GM12878 (cell line): ENCODE results near the gene GREB1. TPM values are rescaled to one million over a fixed set of nuclear protein-coding genes. Genes with fewer than 3 reads are reported as not detected.

ENCODE experiments used
- EED ChIP-seq: sonication (generic); IDR thresholded peaks from 2 replicates; pipeline ENCODE4 v1.6.1; 2016; ENCODE audit warnings: antibody characterized with exemption, low read depth
- HCFC1 ChIP-seq: fragments of 150-350 bp; IDR thresholded peaks from 2 replicates; pipeline ENCODE4 v1.6.1; 2014; ENCODE audit warnings: low read length
- PAX5 ChIP-seq: IDR thresholded peaks from 2 replicates; pipeline ENCODE4 v1.6.1; 2011; ENCODE audit warnings: low read depth, low read length, borderline replicate concordance
- TCF3 ChIP-seq: IDR thresholded peaks from 2 replicates; pipeline ENCODE4 v1.6.1; 2012; ENCODE audit warnings: low read depth, mild to moderate bottlenecking, low read length, borderline replicate concordance; ENCODE audit not compliant: insufficient read depth
- ZNF274 ChIP-seq: IDR thresholded peaks from one replicate; pipeline ENCODE4 v1.8.0; 2011; ENCODE audit not compliant: insufficient read length, insufficient read depth
- ZNF592 ChIP-seq: fragments of 450-650 bp; IDR thresholded peaks from 2 replicates; pipeline ENCODE4 v1.6.1; 2017; ENCODE audit warnings: mild to moderate bottlenecking, moderate library complexity
- ZNF622 ChIP-seq: fragments of 450-650 bp; IDR thresholded peaks from 2 replicates; pipeline ENCODE4 v1.6.1; 2017; ENCODE audit warnings: mild to moderate bottlenecking, inconsistent platforms
- polyA plus RNA-seq, 11 experiments: library from polyadenylated mRNA; depleted of rRNA in 4 of 11; unstranded in 6 of 11; stranded (reverse) in 5 of 11; fragments of >200 nt; fragmentation: Nextera tagmentation in 4 of 11; fragmentation: Illumina TruSeq in 1 of 11; extraction: Ambion mirVana in 4 of 11; extraction: Trizol in 1 of 11; gene quantifications; 1 replicate in 1 of 11; 2 replicates in 10 of 11; pipeline versions ENCODE4 v1.2.1 to v1.2.3, GENCODE V29; 2011 to 2016; ENCODE audit warnings: inconsistent platforms in 2 of 11, missing spikeins in 2 of 11, low read depth in 1 of 11
- total RNA-seq, 4 experiments: library from RNA; depleted of rRNA in 3 of 4; stranded (reverse); fragments of >200 nt in 3 of 4; fragmentation: Illumina TruSeq in 1 of 4; extraction: Trizol in 1 of 4; gene quantifications; 2 replicates each; pipeline versions ENCODE4 v1.2.1 to v1.2.3, GENCODE V29; 2013 to 2021
- TF ChIP-seq, protein P1 (sequence below): fragments of 450-650 bp; IDR thresholded peaks from 2 replicates; pipeline ENCODE4 v1.6.1; 2016; ENCODE audit warnings: mild to moderate bottlenecking
- TF ChIP-seq, protein P2 (sequence below): fragments of 450-650 bp; IDR thresholded peaks from 2 replicates; pipeline ENCODE4 v1.6.1; 2018; ENCODE audit warnings: mild to moderate bottlenecking, low read depth, moderate library complexity; ENCODE audit not compliant: partially characterized antibody
- TF ChIP-seq, protein P3 (sequence below): IDR thresholded peaks from 2 replicates; pipeline ENCODE4 v1.6.1; 2012; ENCODE audit warnings: mild to moderate bottlenecking, low read depth, low read length
- TF ChIP-seq, protein P4 (sequence below): IDR thresholded peaks from 2 replicates; pipeline ENCODE4 v1.6.1; 2012; ENCODE audit warnings: low read depth, low read length, improper control_type of control experiment

The GREB1 gene
- total and polyA plus RNA-seq, 10 of the 15 experiments (the other 5 are each of a cell fraction or from before 2014, with no cell fraction given), result 0.09 to 2.1 (median 0.37) TPM; not detected in 1

DNA sequence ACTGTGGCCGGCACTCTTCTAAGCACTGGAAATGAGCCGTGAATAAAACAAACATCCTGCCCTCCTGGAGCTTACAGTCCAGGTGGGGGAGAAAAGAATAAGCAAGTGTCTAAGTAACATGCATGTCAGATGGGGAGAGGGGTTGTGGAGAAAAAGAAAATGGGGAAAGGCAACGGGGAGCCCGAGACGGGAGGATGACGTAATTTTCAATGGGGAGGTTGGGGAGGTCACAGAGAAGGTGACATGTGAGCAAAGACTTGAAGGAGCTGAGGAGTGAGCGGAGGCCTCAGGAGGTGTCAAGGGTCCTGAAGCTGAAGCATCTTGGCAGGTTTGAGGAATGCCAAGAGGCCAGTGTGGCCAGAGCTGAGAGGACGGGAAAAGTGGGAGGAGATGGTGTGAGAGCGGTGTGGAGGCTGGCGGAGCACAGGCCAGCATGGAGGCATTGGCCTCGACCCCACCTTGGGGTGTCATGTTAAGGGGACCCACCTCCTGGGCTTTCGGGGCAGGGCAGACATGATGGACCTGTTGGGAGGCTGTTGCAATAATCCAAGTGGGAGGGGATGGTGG, 151.1 kb downstream of the GREB1 start (continued):
- TF ChIP-seq ZNF592 (no peak), TCF3 (no peak), ZNF622 (no peak), ZNF274 (no peak), EED (no peak), HCFC1 (no peak), PAX5 (no peak)
- TF ChIP-seq, protein P1, sequence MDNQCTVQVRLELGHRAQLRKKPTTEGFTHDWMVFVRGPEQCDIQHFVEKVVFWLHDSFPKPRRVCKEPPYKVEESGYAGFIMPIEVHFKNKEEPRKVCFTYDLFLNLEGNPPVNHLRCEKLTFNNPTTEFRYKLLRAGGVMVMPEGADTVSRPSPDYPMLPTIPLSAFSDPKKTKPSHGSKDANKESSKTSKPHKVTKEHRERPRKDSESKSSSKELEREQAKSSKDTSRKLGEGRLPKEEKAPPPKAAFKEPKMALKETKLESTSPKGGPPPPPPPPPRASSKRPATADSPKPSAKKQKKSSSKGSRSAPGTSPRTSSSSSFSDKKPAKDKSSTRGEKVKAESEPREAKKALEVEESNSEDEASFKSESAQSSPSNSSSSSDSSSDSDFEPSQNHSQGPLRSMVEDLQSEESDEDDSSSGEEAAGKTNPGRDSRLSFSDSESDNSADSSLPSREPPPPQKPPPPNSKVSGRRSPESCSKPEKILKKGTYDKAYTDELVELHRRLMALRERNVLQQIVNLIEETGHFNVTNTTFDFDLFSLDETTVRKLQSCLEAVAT, result no peak
- TF ChIP-seq, protein P2, sequence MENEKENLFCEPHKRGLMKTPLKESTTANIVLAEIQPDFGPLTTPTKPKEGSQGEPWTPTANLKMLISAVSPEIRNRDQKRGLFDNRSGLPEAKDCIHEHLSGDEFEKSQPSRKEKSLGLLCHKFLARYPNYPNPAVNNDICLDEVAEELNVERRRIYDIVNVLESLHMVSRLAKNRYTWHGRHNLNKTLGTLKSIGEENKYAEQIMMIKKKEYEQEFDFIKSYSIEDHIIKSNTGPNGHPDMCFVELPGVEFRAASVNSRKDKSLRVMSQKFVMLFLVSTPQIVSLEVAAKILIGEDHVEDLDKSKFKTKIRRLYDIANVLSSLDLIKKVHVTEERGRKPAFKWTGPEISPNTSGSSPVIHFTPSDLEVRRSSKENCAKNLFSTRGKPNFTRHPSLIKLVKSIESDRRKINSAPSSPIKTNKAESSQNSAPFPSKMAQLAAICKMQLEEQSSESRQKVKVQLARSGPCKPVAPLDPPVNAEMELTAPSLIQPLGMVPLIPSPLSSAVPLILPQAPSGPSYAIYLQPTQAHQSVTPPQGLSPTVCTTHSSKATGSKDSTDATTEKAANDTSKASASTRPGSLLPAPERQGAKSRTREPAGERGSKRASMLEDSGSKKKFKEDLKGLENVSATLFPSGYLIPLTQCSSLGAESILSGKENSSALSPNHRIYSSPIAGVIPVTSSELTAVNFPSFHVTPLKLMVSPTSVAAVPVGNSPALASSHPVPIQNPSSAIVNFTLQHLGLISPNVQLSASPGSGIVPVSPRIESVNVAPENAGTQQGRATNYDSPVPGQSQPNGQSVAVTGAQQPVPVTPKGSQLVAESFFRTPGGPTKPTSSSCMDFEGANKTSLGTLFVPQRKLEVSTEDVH, result no peak
- TF ChIP-seq, protein P3, sequence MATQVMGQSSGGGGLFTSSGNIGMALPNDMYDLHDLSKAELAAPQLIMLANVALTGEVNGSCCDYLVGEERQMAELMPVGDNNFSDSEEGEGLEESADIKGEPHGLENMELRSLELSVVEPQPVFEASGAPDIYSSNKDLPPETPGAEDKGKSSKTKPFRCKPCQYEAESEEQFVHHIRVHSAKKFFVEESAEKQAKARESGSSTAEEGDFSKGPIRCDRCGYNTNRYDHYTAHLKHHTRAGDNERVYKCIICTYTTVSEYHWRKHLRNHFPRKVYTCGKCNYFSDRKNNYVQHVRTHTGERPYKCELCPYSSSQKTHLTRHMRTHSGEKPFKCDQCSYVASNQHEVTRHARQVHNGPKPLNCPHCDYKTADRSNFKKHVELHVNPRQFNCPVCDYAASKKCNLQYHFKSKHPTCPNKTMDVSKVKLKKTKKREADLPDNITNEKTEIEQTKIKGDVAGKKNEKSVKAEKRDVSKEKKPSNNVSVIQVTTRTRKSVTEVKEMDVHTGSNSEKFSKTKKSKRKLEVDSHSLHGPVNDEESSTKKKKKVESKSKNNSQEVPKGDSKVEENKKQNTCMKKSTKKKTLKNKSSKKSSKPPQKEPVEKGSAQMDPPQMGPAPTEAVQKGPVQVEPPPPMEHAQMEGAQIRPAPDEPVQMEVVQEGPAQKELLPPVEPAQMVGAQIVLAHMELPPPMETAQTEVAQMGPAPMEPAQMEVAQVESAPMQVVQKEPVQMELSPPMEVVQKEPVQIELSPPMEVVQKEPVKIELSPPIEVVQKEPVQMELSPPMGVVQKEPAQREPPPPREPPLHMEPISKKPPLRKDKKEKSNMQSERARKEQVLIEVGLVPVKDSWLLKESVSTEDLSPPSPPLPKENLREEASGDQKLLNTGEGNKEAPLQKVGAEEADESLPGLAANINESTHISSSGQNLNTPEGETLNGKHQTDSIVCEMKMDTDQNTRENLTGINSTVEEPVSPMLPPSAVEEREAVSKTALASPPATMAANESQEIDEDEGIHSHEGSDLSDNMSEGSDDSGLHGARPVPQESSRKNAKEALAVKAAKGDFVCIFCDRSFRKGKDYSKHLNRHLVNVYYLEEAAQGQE, result no peak
- TF ChIP-seq, protein P4, sequence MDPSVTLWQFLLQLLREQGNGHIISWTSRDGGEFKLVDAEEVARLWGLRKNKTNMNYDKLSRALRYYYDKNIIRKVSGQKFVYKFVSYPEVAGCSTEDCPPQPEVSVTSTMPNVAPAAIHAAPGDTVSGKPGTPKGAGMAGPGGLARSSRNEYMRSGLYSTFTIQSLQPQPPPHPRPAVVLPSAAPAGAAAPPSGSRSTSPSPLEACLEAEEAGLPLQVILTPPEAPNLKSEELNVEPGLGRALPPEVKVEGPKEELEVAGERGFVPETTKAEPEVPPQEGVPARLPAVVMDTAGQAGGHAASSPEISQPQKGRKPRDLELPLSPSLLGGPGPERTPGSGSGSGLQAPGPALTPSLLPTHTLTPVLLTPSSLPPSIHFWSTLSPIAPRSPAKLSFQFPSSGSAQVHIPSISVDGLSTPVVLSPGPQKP, result no peak
